ENCODE measurements around the gene NOL6.

- TF ChIP-seq CTCF (IDR thresholded peaks at IDR 0.05) (no peak), EP300 (IDR thresholded peaks at IDR 0.05) (no peak), POLR2A (IDR thresholded peaks at IDR 0.05) (no peak)
Observed at GRCh38 chr9:33453999-33454660, 19.6 kb downstream of the NOL6 start.
